ENCODE results near the gene PM20D2.

Gene PM20D2

DNA sequence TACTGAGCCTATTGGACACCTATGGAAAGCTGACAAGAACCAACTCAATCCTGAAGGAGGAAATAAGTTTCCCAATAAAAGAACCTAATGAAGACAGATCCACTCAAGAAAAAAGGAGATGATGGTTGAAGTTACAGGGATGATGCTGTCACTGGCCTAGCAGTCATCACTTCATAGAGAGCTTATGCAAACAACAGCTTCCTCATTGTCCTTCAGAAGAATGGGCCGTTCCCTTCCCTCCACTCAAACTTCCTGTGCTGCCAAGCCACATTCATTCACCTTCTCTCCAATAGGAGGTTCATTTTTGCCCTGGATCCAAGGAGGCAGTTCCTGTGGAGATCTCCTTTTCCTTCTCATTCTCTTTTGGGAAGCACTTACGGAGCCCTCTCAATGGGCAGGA is 13.8 kb upstream of the PM20D2 start:
- TF ChIP-seq, protein P1, sequence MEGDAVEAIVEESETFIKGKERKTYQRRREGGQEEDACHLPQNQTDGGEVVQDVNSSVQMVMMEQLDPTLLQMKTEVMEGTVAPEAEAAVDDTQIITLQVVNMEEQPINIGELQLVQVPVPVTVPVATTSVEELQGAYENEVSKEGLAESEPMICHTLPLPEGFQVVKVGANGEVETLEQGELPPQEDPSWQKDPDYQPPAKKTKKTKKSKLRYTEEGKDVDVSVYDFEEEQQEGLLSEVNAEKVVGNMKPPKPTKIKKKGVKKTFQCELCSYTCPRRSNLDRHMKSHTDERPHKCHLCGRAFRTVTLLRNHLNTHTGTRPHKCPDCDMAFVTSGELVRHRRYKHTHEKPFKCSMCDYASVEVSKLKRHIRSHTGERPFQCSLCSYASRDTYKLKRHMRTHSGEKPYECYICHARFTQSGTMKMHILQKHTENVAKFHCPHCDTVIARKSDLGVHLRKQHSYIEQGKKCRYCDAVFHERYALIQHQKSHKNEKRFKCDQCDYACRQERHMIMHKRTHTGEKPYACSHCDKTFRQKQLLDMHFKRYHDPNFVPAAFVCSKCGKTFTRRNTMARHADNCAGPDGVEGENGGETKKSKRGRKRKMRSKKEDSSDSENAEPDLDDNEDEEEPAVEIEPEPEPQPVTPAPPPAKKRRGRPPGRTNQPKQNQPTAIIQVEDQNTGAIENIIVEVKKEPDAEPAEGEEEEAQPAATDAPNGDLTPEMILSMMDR (IDR thresholded peaks at IDR 0.05; ENCODE audit: low read depth, low read length), result no peak

DNA sequence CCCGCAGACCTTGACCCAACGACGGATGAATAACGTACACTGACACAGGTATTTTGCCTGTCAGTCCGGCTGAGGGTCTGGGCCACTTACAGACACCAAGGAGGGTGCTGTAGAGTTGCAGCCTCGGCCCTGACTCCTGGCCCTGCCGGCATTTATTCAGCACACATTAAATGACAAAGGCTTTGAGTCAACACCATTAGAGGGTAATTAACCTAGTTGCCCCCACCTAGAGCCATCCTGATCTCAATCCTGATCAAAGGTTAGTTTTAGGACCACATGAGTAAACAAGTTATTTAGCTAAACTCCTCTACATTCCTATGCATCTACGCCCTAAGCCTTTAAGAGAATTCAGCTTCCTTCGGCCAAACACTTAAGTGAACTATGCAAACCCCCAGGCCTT is 11.9 kb upstream of the PM20D2 start:
- TF ChIP-seq, protein P1 (IDR thresholded peaks at IDR 0.05; ENCODE audit: low read depth, low read length), result no peak
- DNase-seq (ENCODE audit: extremely low read depth, low read depth), result no peak

More for the DNA sequence above, 13.8 kb upstream of the PM20D2 start:
- DNase-seq (ENCODE audit: extremely low read depth, low read depth), result no peak

- TF ChIP-seq, protein P1 (IDR thresholded peaks at IDR 0.05; ENCODE audit: low read depth, low read length), result no peak
- no peak for DNase-seq (ENCODE audit: extremely low read depth, low read depth)
Observed at GRCh38 chr6:89134723-89135122, 11.1 kb upstream of the PM20D2 start.

DNA sequence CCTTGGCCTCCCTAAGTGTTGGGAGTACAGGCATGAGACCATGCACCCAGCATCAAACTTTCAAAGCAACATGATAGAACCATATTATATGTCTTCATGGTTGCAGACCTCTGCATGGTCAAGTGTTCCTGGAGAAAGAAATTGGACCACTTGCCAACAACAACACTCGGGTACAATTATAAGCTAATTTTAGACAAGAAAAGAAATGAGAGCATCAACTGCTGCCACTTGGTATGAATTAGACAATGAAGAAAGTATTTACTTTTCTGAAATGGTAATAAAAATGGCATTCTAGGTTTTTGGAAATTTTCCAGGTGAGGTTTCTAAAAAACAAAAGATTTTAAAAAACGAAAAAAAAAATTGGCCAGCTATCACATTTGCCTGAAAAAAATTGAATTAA is 7.7 kb upstream of the PM20D2 start:
- no peak for DNase-seq (ENCODE audit: extremely low read depth, low read depth)
- TF ChIP-seq, protein P1 (IDR thresholded peaks at IDR 0.05; ENCODE audit: low read depth, low read length), result no peak

DNA sequence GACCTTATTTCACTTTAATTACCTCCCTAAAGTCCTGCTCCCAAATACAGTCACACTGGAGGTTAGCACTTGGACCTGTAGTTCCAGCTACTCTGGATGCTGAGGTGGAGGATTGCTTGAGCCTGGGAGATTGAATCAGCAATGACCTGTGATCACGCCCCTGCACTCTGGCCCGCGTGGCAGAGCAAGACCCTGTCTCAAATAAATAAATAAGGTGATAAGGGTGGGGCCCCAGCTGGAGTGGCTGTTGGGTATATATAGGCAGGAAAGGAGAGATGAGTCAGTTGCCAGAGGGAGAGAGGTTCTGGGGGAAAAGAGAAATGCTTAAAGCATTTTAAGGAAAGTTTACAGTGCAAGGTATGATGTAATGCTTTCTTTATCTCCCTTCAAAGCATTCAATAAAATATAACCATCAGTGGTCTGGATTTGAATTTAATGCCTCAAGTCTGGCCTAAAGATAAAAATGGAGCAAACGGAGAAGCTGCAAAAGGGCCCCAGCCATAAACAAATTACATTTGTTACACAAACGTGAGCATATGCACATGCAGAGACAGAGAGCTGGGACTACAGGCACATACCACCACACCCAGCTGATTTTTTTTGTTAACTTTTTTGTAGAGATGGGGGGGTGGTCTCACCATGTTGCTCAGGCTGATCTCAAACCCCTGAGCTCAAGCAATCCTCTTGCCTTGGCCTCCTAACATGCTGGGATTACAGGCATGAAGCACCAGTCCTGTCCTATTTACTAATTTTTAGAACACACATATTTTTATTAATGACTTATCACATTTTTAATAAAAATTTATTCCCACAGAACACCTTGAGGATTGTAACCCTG is 6.1 kb upstream of the PM20D2 start:
- TF ChIP-seq, protein P1 (IDR thresholded peaks at IDR 0.05; ENCODE audit: low read depth, low read length), result no peak
- no peak for DNase-seq (ENCODE audit: extremely low read depth, low read depth)

- DNase-seq (ENCODE audit: extremely low read depth, low read depth), result no peak
- TF ChIP-seq, protein P1 (IDR thresholded peaks at IDR 0.05; ENCODE audit: low read depth, low read length), result no peak
Observed at GRCh38 chr6:89140347-89141156, 5.3 kb upstream of the PM20D2 start.

DNA sequence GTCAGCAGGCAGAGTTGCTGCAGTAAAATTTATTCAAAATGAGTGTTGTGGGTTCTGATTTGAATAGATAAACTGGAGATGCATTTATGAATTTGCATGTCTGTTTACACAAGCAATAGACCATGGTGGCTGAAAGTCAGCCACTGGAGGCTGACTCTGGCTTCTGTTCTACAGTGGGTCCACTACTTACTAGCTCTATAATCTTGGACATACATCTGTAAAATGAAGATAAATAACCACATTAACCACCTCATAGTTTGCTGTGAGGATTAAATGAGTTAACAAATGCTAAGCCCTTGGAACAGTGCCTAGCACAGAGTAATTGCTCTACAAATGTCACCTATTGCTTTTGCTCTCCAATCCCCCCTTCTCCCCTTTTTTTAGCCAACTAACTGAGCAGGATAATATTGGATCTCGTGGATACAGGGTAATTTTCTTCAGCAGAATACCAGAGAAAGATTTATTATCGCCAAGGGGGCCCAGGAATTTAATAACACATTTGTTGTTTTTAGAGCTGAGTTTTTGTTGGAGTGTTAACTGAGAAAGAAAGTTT is 1.4 kb upstream of the PM20D2 start:
- TF ChIP-seq, protein P1 (IDR thresholded peaks at IDR 0.05; ENCODE audit: low read depth, low read length), result no peak
- no peak for DNase-seq (ENCODE audit: extremely low read depth, low read depth)
